ENCODE measurements around the gene PRC1.

PRC1 gene

DNA sequence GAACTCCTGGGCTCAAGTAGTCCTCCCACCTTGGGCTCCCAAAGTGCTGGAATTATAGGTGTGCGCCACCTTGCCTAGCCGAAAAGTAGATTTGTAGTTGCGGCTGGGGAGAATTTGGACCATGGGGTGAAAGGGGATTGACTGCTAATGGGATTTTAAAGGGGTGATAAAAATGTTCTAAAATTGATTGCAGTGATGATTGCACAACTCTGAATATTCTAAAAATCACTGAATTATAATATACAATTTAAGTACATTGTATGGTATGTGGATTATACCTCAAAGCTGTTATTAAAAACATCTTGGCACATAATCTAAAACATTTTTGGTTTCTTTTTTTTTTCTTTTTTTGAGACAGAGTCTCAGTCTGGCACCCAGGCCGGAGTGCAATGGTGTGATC lies 3.9 kb downstream of the PRC1 start:
- DNase-seq (ENCODE audit: low read depth in 2 of 2): no peak

DNA sequence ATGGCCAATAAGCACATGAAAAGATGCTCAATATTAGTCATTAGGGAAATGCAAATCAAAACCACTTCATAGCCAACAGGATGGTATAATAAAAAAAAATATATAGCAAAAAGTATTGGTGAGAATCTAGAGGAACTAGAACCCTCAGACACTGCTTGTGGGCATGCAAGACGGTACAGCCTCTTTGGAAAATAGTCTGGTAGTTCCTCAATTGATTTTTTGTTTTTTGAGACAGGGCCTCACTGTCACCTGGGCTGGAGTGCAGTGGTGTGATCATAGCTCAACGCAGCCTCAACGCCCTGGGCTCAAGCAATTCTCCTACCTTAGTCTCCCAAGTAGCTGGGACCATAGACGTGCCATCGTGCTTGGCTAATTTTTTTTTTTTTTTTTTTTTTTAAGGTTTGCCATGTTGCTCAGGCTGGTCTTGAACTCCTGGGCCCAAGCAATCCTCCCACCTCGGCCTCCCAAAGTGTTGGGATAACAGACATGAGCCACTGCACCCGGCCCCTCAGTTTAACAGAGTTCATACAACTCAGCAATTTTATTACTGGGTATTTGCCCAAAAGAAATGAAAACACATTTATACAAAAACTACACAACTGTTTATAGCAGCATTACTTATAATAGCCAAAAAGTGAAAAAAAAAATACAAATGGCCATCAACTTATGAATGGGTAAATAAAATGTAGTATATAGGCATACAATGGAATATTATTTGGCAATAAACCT lies 5.1 kb downstream of the PRC1 start:
- DNase-seq (ENCODE audit: low read depth in 2 of 2): no peak

DNA sequence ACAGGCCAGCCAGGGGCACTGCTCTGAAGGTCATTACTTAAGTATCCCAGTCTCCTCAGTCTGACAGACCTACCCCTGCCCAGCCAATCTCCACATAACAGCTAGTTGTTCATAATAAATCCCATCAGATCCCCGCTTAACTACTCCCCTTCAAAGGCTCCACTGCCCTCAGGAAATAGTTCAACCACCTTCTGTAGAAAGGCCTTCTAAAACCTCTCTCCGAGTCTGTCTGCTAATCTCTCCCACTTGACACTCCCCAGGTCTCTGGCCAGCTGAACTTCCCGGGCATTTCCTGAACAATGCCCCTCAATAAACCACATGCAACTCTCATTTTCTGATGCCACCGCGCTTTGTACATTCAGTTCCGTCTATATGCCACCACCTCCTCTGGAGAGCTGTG lies 6.0 kb downstream of the PRC1 start:
- no peak for DNase-seq (ENCODE audit: low read depth in 2 of 2)

DNA sequence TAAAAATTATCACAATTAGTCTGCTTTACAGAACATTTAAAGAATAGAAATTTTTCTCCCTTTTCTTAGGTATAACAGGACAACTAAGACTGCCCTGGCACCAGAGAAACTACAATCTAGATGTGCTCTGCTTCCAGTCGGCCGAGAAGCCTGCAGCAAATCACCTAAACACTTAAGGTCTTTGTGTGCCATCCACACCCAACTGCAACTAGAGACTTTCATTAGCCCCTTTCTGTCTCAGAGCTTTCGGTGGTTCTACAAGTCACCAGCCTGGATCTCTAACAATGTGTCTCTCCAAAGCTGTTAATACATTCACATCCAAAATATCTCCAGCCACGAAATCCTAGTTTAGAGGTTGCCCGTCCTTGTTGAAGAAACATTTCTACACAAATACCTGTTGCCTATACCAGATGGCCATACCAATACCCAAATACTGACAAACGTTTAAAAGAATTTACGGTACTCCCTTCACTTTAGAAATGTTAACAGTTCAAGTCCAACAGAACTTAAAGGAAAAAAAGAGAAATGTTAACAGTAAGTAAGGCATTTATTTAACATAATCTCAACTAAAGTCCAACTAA lies 6.7 kb downstream of the PRC1 start:
- DNase-seq (ENCODE audit: low read depth in 2 of 2): no peak

DNA sequence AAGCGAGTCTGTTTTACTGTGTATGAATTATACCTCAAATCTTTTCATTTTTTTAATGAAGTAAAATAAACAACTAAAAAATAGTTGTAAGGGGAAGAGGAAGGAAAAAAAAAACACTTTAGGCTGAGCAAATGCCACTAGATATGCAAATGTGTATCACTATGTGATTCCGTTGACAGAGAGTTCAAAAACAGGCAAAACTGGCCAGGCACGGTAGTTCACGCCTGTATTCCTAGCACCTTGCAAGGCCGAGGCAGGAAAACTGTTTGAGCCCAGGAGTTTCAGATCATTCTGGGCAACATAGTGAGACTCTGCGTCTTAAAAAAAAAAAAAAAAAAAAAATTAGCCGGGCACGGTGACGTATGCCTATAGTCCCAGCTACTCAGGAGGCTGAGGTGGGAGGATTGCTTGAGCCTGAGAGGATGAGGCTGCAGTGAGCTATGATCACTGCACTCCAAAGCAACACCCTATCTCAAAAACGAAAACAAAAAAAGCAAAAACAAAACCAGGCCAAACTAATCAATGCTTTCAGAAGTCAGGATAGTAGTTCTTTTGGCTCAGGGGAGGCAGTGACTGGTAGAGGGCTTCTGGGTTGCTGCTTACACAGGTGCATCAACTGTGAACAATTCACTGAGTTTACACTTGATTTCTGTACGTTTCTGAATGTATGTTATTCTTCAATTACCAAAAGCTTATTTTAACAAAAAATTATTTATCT lies 7.4 kb downstream of the PRC1 start:
- DNase-seq (ENCODE audit: low read depth in 2 of 2): no peak

DNA sequence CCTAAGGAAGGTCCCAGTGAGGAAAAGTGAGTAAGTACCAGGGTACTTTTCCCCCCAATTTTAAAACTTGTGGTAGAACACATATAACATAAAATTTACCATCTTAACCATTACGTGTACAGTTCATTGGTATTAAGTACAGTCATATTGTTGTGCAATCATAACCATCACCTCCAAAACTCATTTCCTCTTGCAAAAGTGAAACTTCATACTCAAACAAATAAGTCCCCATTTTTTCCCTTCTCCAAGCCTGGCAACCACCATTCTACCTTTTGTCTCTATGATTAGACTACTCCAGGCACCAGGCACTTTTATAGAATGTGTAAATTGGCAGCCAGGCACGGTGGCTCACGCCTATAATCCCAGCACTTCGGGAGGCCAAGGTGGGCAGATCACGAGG lies 12.2 kb downstream of the PRC1 start:
- DNase-seq (ENCODE audit: low read depth in 2 of 2): no peak

DNA sequence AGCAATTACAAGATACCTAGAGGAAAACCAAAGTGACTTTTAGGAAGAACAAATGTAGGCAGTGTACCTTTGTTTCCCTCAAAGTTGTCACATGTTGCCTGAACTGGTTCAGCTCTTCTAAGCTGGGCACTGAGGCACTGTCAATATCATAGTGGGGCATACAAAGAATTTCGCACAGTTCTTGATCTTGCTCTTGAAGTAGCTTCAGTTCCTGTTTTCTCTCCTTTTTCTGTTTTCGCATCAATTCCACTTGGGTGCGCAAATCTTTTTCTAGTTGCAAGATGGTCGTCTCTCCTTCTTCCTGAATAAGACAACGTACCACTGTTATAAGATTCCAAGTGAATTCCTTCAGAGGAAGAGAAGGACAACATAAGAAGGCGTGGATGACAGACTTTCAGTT lies 12.7 kb downstream of the PRC1 start:
- no peak for DNase-seq (ENCODE audit: low read depth in 2 of 2)

DNA sequence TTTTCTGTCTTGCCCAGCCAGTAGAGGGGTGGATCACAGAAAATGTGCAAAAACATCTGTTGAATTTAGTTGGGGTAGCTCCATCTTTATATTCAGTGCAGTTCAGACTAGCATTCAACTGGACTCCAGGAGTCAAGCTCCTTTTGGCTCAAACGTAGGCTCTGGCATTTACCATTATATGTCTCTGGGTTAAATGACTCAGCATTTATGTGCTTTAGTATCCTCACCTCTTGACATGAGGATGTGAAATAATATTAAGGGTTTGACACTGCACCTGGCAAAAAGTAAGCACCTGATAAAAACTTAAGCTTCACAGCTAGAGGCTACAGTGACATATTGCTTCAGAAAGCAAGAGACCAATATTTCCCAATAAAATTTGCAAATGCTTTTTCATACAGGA lies 14.8 kb downstream of the PRC1 start:
- DNase-seq (ENCODE audit: low read depth in 2 of 2): no peak

DNA sequence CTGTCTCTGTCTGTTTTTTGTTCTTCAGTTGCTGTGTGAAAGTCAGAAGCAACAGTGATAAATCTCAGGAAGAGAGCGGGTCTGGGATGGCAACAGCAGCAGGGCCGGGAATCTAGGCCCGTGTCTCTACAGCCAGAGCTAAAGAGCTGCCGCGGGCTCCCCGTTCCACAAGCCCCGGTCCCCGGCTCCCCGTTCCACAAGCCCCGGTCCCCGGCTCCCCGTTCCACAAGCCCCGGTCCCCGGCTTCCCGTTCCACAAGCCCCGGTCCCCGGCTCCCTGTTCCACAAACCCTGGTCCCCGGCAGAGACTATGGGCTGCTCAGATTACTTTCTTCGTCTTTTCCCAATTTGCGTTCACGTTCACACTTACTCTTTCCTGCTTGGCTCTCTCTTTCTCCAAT lies 20.1 kb downstream of the PRC1 start:
- DNase-seq (ENCODE audit: low read depth in 2 of 2): no peak

DNA sequence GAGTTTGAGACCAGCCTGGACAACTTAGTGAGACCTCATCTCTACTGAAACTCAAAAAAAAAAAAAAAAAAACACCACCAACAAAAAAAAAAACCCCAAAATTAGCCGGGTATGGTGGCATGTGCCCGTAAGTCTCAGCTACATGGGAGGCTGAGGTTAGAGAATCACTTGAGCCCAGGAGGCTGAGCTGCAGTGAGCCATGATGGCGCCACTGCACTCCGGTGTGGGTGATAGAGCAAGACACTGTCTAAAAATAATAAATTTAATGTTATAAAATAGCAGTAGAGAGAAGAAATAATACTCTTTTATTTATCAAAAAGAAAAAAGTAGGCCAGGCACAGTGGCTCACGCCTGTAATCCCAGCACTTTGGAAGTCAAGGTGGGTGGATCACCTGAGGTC lies 22.2 kb downstream of the PRC1 start:
- no peak for DNase-seq (ENCODE audit: low read depth in 2 of 2)

DNA sequence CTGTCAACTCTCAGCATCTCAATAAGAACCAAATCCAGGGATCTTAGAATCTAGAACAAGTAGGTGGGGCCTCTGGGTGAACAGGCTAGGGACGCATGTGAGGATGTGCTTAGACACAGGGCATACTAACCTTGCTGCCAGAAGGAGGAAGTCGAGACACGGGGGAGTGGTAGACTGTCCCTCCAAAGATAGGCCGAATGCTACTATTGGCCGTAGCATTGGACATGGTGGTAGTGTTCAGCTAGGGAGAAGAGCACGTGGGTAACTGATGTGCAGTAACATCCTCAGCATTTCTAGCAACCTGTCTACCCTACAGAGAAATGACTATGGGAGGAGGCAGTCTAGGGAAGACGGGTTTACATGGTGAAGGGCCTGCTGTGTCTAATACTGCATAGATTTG lies 24.1 kb downstream of the PRC1 start:
- DNase-seq (ENCODE audit: low read depth in 2 of 2): no peak

DNA sequence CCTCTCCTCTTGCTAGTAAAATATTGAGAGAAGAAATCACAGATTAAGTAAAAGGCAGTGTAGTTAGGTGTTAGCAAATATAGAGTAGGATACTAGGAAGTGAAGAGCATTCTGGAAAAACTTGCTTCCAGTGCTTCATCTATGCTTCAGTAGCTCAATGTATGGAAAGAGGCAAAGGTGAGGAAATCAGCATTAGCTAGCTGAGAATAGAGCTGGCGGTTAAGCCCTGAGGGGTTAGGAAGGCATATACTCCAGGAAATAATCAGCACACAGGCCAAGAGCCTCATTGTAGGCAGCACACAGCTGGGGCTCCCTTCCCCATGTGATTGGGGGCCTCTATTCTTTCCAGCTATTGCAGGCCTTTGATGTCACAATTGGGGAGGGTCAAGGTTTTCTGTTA lies 25.9 kb downstream of the PRC1 start:
- no peak for DNase-seq (ENCODE audit: low read depth in 2 of 2)

DNA sequence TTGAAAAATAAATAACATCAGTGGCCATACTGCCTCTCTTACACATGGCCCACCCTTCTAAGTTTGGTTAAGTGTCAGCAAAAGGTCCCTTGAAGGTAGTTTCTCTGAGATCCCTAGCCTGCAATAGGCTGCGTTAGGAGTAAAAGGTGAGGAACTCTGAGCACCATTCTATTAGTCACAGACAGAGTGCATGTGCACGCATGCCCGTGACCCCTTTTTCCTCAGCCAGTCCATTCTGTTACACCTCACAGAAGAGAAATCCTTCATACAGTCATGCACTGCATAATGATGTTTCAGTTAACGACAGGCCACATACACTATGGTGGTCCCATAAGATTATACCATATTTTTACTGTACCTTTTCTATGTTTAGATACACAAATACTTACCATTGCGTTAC lies 27.1 kb downstream of the PRC1 start:
- no peak for DNase-seq (ENCODE audit: low read depth in 2 of 2)

DNA sequence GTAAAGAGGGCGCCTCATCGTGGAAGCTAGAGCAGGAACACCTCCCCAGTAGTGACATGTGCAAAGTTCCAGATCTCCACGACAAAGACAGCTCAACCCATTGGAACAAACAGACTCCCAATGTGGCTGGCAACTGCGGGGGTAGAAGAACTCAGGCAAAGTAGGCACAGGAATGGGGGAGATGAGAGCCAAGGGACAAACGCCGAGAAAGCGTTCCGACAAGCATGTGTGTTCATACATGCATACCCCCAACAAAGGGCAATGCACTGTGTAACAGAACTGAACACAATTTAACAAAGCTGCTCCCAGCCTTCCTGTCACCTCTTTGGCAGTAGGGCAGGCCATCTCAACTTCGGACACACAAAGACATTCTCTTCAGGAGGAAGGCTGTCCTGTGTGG lies 28.1 kb downstream of the PRC1 start:
- DNase-seq (ENCODE audit: low read depth in 2 of 2): no peak

DNA sequence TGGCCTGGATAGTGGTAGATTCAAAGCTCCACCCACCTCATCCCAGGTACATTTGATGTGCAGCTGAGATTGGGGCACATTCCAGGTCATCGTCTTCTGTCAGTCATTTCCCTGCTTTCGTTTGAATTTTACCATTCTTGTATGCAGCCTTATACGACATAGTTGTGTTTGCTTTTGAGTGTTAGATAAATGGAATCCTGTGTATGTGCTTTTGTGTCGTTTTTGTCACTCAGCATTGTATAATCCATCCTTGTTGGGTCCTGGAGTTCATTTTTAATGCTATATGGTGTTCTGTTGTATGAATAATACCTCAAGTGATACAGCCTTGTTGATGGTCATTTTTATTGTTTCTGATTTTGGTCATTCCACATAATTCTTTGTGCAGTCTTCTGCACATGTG lies 32.3 kb downstream of the PRC1 start:
- DNase-seq (ENCODE audit: low read depth in 2 of 2): no peak

DNA sequence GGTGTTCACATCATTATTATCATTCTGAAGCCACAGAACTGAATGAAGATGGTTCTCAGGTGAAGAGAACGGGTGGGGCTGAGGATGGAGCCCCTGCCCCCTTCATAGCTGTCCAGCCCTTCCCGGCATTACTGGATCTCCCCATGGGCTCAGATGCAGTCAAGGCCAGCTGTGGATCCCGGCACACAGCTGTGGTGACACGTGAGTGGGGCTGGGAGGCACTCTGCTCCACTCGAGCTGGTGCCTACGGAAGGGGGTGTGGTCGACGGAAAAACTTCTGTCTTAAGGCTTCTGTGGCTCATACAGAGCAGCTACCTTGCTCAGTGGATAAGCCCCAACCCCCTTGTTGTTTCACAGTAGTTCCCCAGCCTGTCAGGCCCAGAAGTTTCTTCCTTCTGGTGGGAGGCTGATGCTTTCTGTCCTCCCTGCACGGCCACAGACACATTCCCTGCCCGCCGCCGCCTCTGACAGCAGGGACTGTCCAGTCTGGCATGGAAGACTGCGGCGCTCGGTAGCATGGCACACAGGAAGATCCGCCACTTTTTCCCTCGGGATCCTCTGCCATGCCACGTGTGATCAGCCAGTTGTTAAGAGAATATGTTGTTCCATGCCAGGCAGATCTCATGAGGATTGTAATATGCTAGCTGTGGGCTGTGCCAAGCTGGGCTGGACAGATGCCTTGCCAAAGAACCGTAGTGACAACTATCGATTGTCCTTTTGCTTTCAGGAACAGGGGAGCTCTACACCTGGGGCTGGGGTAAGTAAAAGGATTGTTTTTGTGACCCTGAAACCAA lies 33.8 kb downstream of the PRC1 start:
- DNase-seq (ENCODE audit: low read depth in 2 of 2): no peak

DNA sequence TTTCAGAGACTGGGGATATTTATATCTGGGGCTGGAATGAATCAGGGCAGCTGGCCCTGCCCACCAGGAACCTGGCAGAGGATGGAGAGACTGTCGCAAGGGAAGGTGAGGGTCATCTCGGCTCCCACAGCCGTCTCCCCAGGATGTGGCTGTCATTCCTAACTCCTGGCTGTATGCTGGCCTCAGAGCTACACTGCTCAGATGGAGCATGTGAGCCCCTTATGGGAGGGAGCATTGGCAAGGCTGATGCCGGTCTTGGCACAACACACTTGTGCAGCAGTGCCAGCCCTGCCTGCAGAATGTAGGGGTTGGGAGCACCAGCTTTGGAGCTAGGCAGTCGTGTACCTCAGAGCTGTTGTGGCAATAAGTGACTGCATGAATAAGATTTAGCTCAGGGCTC lies 34.4 kb downstream of the PRC1 start:
- DNase-seq (ENCODE audit: low read depth in 2 of 2): no peak

DNA sequence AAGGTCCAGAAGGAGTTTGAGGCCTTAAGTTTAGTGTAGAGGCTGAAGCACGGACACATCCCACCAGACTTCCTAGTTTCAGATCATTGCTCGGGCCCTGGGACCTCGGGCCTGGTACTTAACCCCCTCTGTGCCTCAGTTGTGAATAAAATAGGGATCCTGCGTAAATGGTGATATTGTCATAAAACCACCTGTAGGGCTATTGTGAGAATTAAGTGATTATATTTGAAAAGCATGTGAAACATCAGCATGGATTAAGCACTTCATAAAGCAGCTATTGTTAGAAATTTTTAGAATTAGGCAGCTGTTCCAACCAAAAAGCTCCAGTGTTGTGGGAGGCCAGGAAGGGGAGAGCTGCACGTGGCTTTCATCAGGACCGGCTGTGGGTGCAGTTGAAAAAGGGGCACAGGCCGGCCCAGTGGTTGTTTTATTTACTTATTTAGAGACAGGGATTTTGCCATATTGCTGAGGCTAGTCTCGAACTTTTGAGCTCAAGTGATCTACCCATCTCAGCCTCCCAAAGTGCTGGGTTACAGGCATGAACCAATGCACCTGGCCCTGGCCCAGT lies 35.2 kb downstream of the PRC1 start:
- DNase-seq (ENCODE audit: low read depth in 2 of 2): no peak

DNA sequence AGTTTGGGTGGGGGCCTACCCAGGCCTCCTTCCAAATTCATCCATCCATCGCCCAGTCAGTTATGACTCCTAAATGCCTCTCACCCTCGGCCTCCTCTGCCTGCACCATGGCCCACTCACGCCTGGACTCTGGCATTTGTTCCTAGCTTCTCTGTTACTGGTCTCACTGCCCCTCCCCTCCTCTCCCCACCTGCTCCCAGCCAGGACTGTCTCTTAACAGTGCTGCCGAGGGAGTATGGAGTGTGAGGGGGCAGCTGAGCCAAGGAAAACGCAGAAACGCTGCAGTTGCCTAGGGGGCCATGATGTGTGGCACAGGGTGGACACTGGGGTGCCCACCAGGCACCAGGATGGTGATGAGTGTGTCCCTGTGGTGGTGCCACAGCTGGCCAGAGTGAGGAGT lies 36.5 kb downstream of the PRC1 start:
- DNase-seq (ENCODE audit: low read depth in 2 of 2): no peak

DNA sequence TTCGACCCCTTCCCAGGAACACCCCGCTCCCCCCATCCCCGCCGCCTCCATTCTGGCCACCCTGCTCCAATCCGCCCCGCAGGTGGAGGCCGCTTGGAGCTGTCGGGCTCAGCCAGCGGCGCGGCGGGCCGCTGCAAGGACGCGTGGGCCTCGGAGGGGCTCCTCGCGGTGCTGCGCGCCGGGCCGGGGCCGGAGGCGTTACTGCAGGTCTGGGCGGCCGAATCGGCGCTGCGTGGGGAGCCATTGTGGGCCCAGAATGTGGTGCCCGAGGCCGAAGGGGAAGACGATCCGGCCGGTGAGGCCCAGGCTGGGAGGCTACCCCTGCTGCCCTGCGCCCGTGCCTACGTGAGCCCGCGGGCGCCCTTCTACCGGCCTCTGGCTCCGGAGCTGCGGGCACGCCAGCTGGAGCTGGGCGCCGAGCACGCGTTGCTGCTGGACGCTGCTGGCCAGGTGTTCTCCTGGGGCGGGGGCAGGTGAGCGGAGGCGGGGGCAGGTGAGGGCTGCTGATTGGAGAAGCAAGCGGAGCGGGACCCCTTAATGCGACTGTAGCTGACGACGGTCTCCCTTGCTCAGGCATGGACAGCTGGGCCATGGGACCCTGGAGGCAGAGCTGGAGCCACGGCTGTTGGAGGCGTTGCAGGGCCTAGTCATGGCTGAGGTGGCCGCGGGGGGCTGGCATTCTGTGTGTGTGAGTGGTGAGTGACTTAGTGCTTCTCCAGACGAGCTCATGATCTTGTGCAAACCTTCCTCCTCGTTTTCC lies 37.1 kb downstream of the PRC1 start:
- no peak for DNase-seq (ENCODE audit: low read depth in 2 of 2)

DNA sequence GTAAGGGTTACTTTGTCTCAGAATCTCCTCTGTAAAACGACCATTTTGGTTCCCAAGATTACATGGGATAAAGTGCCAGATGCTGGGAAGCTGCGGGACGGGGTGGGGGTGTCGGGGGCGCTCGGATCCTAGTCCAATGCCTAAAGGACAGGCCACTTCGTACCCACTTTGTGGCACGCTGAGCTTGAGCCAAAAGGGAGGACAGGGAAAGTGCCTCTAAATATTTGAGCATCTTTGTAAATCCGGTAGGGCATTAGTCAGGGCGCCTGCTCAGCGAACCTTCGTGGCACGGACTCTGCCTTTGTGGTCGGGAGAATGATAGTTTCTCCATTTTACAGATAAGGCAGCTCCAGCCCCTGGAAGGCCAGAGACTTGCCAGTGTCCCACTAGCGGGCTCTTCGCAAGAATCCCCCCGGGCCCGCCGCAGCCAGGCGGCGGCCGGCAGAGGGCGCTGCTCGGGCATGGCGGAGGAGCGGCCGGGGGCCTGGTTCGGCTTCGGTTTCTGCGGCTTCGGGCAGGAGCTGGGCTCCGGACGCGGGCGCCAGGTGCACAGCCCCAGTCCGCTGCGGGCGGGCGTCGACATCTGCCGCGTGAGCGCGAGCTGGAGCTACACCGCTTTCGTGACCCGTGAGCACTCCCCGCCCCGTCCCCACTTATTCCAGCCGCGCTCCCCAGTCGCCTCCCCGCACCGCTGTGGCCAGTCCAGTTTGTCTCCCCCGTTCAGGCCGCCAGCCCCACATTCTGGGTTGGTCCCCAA lies 37.9 kb downstream of the PRC1 start:
- DNase-seq (ENCODE audit: low read depth in 2 of 2): peak in 1 of 2 experiments; percentile 20
